ENCODE results near the gene ZNF521.

Gene ZNF521

GRCh38 chr18:25335062-25335461 lies 16.9 kb downstream of the ZNF521 start:
- no peak for DNase-seq

- DNase-seq, result no peak
These were observed 17.4 kb downstream of the ZNF521 start for GRCh38 chr18:25334588-25334987.

- no peak for DNase-seq
These were observed 20.0 kb downstream of the ZNF521 start for GRCh38 chr18:25332002-25332401.

GRCh38 chr18:25329783-25330182 lies 22.2 kb downstream of the ZNF521 start:
- no peak for DNase-seq

GRCh38 chr18:25327584-25327983 lies 24.4 kb downstream of the ZNF521 start:
- no peak for DNase-seq

- no peak for DNase-seq
These were observed 25.5 kb downstream of the ZNF521 start for GRCh38 chr18:25326361-25326952.

- no peak for DNase-seq
These were observed 29.2 kb downstream of the ZNF521 start for GRCh38 chr18:25322806-25323205.

- no peak for DNase-seq
These were observed 35.5 kb downstream of the ZNF521 start for GRCh38 chr18:25316381-25317018.

GRCh38 chr18:25314838-25315190 lies 37.2 kb downstream of the ZNF521 start:
- DNase-seq, result no peak

- DNase-seq, result no peak
These were observed 37.7 kb downstream of the ZNF521 start for GRCh38 chr18:25314151-25314837.

GRCh38 chr18:25313268-25313667 lies 38.7 kb downstream of the ZNF521 start:
- no peak for DNase-seq

- DNase-seq, result no peak
These were observed 41.9 kb downstream of the ZNF521 start for GRCh38 chr18:25310045-25310444.

GRCh38 chr18:25308381-25308780 lies 43.6 kb downstream of the ZNF521 start:
- no peak for DNase-seq

GRCh38 chr18:25307192-25307591 lies 44.8 kb downstream of the ZNF521 start:
- no peak for DNase-seq

GRCh38 chr18:25306671-25307070 lies 45.3 kb downstream of the ZNF521 start:
- no peak for DNase-seq

- DNase-seq, result no peak
These were observed 46.4 kb downstream of the ZNF521 start for GRCh38 chr18:25305584-25305983.

GRCh38 chr18:25300492-25300891 lies 51.5 kb downstream of the ZNF521 start:
- DNase-seq, result no peak

- DNase-seq, result no peak
These were observed 52.3 kb downstream of the ZNF521 start for GRCh38 chr18:25299426-25300300.

GRCh38 chr18:25298853-25299274 lies 53.1 kb downstream of the ZNF521 start:
- DNase-seq, result no peak

- DNase-seq, result no peak
These were observed 56.3 kb downstream of the ZNF521 start for GRCh38 chr18:25295624-25296138.

GRCh38 chr18:25291150-25291549 lies 60.8 kb downstream of the ZNF521 start:
- no peak for DNase-seq

- no peak for DNase-seq
These were observed 62.9 kb downstream of the ZNF521 start for GRCh38 chr18:25289001-25289631.

All from effector CD8-positive, alpha-beta T cell (primary cell).